HCEC 1CT (cell line): ENCODE measurements around the gene USP16.
"Not testable (repeated sequence)": the region's sequence is repeated elsewhere in the genome, so short reads cannot be mapped to it uniquely, and the experiment has no call there.

ENCODE experiments used
- DNase-seq: peaks from one replicate; pipeline ENCODE4 v3.0.0-alpha.2; 2017

Gene USP16

GRCh38 chr21:29034678-29035077 is 10.2 kb downstream of the USP16 start:
- DNase-seq = no peak

GRCh38 chr21:29052224-29052623 is 27.8 kb downstream of the USP16 start:
- DNase-seq = no peak

GRCh38 chr21:29053011-29053553 is 28.6 kb downstream of the USP16 start:
- DNase-seq = no peak

DNA sequence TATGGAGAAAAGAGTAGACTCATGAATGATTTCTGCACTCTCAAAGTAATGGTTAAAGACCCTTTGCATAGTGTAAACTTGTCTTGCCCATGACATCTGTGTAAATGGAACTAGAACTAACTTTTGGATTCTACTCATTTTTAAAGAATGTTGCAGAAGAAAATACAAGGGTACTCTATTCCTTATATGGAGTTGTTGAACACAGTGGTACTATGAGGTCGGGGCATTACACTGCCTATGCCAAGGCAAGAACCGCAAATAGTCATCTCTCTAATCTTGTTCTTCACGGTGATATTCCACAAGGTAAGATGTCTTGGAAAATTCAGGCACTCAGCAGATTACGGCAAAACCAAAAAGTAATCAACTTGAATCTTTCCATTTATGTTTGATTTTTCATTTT is 29.2 kb downstream of the USP16 start:
- no peak for DNase-seq

- no peak for DNase-seq
Observed at GRCh38 chr21:29055080-29055479, 30.6 kb downstream of the USP16 start.

DNA sequence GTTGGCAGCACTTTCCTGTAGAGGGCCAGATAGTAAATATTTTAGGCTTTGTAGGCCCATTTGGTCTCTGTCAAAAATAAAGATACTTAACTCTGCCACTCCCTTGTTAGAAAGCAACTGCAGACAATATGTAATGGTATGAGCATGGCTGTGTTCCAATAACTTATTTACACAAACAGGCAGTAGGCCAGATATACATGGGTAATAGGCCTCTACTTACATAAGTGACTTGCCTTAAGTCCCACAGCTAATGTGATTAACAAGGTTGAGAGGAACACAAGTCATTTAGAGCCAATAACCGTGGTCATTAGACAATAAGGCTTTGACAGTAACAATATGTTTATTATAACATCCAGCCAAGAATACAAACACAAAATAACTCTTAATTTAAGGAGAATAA is 31.5 kb downstream of the USP16 start:
- DNase-seq = no peak

DNA sequence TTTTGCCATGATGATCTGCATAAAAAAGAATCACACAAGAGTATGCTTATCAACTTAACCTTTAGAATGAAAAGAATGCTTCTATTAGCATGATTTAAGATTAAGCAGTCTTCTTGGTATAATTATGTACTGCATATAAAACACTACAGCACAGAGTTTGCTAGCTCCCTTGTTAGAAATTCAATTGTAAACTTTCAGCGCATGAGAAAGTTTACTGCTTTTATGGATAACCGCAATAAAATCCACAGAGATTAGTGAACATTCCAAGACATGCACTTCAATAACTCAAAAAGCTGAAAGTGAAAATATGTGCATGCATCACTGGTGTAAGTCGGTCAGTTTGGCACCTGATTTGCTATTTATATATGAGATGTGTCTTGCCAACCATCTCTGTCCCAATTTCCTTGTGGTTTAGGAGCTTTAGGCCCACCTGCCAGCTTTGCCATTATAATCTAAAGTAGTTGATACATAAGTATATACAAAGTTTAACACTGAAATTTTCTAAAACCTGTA is 32.1 kb downstream of the USP16 start:
- DNase-seq = peak; percentile 55

DNA sequence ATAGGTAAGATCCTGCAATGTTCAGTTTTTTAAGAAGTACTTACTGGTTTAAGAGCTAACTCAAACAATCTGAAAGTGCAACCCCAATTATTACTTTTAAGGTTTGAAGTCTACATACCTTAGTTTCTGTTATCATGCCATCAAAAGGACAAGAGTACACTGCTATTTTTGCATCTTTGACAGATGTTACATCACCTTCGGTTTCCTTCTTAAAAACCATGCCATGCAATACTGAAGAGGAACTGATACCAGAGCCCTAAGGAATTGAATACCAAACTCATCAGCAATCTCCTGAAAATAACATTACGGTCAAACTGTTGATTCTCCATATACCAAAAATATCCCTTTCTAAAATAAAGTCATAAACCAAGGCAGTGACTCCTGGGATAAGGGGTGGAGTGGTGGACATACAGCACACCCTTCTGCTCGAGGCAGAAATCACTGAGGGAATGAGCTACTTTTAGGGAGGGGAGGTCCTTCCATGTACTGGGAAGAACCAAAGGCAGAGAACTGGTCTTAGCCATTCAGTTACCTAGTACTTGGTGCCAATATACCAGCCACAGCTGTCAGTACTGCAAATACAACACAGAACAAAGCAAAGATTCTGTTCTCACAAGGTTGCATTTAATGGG is 40.5 kb downstream of the USP16 start:
- DNase-seq = no peak

- DNase-seq = peak; percentile 23
Observed at GRCh38 chr21:29072873-29073221, 48.4 kb downstream of the USP16 start.

DNA sequence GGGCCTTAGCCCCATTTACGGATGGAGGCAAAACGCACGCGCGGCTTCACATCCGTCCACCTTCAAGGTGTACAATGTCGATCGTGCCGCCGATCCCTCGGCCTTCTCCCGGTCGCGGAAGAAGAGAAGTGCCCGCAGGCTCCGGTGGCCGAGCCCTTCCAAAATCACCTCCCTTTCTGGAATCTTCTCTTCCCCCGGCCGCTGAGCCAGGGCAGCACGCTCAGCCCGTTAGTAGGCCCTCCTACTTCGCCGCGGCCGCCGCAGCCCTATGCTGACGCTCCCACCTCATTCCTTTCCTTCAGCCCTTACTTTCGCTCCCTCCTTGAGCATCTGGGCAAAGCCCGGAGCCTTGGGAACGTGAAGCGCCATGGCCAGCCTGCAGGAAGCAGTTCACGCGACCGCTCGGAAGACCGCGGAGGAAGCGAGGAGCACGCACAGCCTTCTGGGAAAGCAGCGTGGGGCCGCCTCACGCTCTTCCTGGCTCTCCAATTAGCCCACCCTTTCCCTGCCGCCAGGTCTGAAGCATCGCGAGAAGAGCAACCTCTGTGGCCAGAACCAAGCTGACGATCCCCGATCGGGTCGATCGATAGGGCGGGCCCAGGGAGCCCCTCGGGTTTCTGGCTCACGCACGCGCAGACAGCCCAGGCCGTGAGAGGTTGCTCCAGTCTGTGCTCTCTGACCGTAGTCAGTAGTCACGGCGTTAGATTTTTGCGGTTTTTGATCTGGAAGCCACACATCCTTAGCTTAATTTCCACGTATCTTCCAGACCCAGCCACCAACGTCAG is 48.9 kb downstream of the USP16 start, which contains the start of gene CCT8:
Gene CCT8, minus strand, starts transcription at position 427 of the 785 bp plus-strand sequence. Its CDS starts 58 bp downstream, at position 369.
- peak; percentile 100 for DNase-seq

DNA sequence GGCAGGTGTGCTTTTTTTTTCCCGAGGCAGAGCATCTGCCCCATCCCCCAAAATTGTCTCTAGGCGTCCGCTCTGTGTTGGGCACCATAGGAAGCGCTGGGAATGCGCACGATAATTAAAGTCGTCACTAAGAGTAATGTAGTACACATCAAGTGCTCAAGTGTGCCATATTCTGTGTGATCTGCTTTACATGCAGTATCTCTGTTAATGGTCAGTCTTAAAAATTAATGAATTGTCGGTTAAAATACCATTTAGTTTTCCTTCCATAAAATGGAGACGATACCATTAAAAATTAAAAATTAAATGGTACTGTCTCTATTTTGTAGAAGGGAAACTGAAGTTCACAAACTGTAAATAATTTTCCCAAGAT is 49.5 kb downstream of the USP16 start:
- no peak for DNase-seq

DNA sequence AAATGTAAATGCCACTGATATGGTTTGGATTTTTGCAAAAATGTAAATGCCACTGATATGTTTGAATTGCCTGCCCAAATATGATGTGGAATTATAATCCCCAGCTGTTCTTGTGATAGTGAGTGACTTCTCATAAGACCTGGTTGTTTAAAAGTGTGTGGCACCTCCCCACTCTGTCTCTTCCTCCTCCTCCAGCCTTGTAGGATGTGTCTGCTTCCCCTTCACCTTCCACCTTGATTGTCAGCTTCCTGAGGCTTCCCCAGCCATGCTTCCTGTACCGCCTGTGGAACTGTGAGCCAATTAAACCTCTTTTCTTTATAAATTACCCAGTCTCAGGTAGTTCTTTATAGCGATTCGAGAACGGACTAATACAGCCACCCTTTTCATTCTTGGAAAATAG is 50.3 kb downstream of the USP16 start:
- DNase-seq = no peak

GRCh38 chr21:29075706-29076466 is 51.4 kb downstream of the USP16 start:
- peak; percentile 54 for DNase-seq

- not testable (repeated sequence) for DNase-seq
Observed at GRCh38 chr21:29076731-29077640, 52.5 kb downstream of the USP16 start.

DNA sequence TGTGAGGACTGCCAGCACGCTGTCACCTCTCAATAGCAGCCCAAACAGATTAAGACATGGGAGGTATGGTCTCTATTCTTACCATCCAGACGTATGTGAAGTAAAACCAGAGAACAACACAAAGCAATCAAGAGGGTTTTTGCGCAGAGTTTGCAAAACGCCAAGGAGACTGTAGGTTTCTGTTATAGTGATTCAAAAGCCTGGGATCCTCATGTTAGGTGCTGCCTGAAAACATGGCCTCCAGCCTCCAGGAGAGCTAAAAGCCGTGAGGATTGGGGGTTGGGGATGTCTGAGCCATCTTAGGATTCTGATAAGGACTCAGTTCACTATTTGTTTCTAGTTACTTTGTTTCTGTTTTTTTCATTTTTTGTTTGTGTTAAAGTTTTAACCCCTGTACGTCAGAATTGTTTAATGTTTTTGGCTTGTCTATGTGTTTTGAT is 53.2 kb downstream of the USP16 start:
- DNase-seq = no peak

DNA sequence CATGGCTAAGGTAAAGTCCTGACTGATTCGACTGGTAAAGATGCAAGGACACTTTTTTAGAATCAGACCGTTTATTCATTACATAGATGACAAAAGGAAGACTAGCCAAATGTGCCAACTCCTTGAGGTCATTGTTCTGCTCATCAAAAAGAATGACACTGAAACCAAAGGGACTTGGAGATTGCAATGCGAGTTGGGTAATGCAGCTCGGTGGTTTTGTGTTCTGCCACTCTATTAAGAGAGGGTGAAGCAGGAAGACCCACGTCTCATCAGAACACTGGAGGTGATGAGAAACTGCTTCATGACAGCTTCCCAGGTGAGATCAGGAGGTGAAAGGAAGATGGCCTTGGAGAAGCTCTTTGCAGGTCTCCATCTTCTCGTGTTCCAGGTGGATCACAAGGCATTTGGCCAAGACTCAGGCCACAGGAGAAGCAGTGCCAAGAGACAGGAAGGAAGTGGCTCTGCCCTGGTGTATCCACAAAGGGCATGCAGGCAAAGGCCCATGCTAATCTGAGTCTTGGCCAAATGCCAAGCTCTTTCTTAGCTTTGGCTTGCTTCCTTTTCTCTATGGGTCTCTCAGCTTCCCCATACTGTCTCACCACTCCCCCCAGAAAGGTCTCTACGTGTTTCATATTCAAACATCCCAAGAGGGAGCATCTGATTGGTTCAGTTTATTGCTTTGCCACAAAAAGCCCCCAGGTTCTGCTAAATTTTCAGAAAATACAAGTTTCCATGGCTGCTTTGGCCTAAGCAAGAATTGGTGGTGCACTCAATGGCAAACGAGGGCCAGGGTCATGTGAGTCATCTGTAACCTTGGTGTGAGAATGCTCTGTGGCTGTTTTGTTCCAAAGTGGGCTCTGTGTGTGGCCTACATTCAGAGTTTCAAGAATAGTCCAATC is 54.6 kb downstream of the USP16 start:
- peak; percentile 33 for DNase-seq

GRCh38 chr21:29080454-29080941 is 56.0 kb downstream of the USP16 start:
- DNase-seq = no peak

GRCh38 chr21:29082046-29082815 is 57.8 kb downstream of the USP16 start:
- no peak for DNase-seq

DNA sequence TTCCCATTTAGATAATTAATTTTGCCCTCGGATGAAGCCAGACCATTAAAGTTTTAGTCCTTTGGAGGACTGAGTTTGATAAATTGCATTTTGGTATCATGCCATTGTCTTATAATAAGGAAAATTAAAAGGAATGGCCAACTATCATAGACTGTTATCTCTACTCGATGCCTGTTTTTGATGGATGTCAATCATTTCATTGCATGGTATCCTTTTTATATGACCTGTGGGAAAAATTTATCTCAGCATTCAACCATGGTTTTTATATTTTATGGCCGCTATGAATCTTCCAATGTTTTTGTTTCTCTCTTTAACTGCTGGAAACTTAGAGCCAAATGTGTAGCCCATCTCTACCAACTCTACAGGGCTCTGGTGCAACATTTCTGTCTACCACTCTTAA is 58.8 kb downstream of the USP16 start:
- no peak for DNase-seq

DNA sequence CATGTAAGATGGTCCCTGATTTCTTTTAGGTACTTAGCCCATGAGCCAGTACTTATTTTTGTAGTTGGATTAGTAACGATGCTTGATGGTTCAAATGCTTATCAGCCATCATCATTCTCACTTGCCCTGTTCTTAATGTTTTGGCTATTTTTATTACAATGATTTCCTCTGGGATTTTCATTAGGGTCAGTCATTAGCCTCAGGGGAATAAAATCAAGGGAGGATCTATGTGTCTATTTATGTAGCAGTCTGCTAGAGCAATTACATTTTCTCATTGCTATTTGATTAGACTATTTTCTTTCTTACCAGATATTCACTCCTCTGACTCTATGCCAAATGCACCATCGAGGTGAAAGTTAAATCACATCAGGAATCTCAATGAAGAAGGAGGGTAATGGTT is 59.9 kb downstream of the USP16 start:
- no peak for DNase-seq
